ENCODE results near the gene NCOR1. TPM values are rescaled to one million over a fixed set of nuclear protein-coding genes. Genes with fewer than 3 reads are reported as not detected.
"Not testable (repeated sequence)": the region's sequence is repeated elsewhere in the genome, so short reads cannot be mapped to it uniquely, and the experiment has no call there.

The NCOR1 gene
- polyA plus RNA-seq, 3 donors from 2014 or later: 18.8 to 192 (median 35.0) TPM

GRCh38 chr17:16241906-16242399 is 26.6 kb upstream of the NCOR1 start:
- no peak for DNase-seq
- Mint-ChIP-seq H3K27ac (no peak overlapping the region), H3K4me1 (peaks cover 0 to 3% of the 10 kb centered on the region in 2 donors), H3K9me3 (no peaks in the 10 kb centered on the region), H3K27me3 (ENCODE audit: low read depth in 3 of 3) (no peaks in the 10 kb centered on the region), H3K4me3 (no peak overlapping the region), H3K36me3 (peaks cover 0 to 4% (median 2%) of the 10 kb centered on the region in 3 donors)

DNA sequence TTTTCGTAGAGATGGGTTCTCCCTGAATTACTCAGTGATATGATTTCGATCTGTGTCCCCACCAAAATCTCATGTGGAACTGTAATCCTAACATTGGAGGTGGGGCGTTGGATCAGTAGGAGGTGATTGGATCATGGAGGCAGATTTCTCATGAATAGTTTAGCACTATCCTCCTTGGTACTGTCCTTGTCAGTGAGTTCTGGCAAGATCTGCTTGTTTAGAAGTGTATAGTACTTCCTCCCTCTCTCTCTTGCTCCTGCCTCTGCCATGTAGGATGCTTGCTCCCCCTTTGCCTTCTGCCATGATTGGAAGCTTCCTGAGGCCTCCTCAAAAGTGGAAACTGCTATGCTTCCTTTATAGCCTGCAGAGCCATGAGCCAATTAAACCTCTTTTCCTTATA is 24.6 kb upstream of the NCOR1 start:
- H3K4me3 Mint-ChIP-seq: no peak overlapping the region
- peak overlapping the region in 1 of 6 donors; percentile 53 for H3K27ac Mint-ChIP-seq
- no peak for DNase-seq
- peaks cover 0 to 3% of the 10 kb centered on the region in 2 donors for H3K4me1 Mint-ChIP-seq
- no peaks in the 10 kb centered on the region for H3K27me3 Mint-ChIP-seq (ENCODE audit: low read depth in 3 of 3)
- peaks cover 0 to 4% (median 0%) of the 10 kb centered on the region in 3 donors for H3K36me3 Mint-ChIP-seq
- no peaks in the 10 kb centered on the region for H3K9me3 Mint-ChIP-seq

GRCh38 chr17:16232391-16232790 is 17.1 kb upstream of the NCOR1 start:
- Mint-ChIP-seq H3K27me3 (ENCODE audit: low read depth in 3 of 3) (peaks cover 0 to 2% (median 0%) of the 10 kb centered on the region in 3 donors), H3K4me3 (no peak overlapping the region), H3K36me3 (peaks cover 4 to 14% (median 12%) of the 10 kb centered on the region in 3 donors), H3K9me3 (no peaks in the 10 kb centered on the region), H3K4me1 (peaks cover 1 to 12% of the 10 kb centered on the region in 2 donors), H3K27ac (peak overlapping the region in 1 of 6 donors; percentile 12)
- DNase-seq: no peak

- peaks cover 4 to 14% (median 12%) of the 10 kb centered on the region in 3 donors for H3K36me3 Mint-ChIP-seq
- not testable (repeated sequence) for DNase-seq; H3K27me3 Mint-ChIP-seq (ENCODE audit: low read depth in 3 of 3); H3K9me3 Mint-ChIP-seq
- peak overlapping the region in 1 of 5 donors; percentile 69 for H3K4me3 Mint-ChIP-seq
- H3K4me1 Mint-ChIP-seq: peaks cover 1 to 24% of the 10 kb centered on the region in 2 donors
- peak overlapping the region in 3 of 6 donors; percentile 22 to 79 (median 35) for H3K27ac Mint-ChIP-seq
Measured at GRCh38 chr17:16229912-16230561, 14.7 kb upstream of the NCOR1 start.

GRCh38 chr17:16222406-16222805 is 7.1 kb upstream of the NCOR1 start:
- Mint-ChIP-seq H3K27ac (no peak overlapping the region), H3K4me3 (no peak overlapping the region), H3K36me3 (no peaks in the 10 kb centered on the region), H3K4me1 (peaks cover 6 to 37% of the 10 kb centered on the region in 2 donors), H3K27me3 (ENCODE audit: low read depth in 3 of 3) (no peaks in the 10 kb centered on the region), H3K9me3 (no peaks in the 10 kb centered on the region)
- no peak for DNase-seq

DNA sequence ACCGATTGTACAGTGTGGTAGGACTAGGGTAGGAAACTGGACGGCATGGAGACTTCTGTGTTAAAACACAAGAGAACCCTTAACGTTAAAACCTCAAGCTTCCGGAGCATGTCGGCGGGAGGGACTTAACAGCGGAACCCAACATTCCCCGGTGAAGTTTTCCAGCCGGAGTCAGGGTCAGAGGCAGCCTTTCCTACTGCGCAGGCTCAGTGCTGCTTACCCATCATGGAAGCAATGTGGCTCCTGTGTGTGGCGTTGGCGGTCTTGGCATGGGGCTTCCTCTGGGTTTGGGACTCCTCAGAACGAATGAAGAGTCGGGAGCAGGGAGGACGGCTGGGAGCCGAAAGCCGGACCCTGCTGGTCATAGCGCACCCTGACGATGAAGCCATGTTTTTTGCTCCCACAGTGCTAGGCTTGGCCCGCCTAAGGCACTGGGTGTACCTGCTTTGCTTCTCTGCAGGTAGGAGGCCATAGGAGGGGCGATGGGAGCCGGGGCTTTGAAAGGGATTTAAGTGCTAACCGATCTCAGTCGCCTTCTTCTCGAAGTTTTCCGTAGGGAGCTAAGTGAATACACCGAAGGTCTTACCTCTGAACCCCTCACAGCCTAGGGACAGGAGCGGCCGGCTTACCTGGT is 1.8 kb upstream of the NCOR1 start, which contains the start of gene PIGL:
Gene PIGL (plus strand): TSS at position 209 of the 634 bp plus-strand sequence. CDS start 17 bp downstream, at position 226.
- Mint-ChIP-seq H3K4me1 (peaks cover 46 to 64% of the 10 kb centered on the region in 2 donors), H3K27me3 (ENCODE audit: low read depth in 3 of 3) (peaks cover 0 to 10% (median 8%) of the 10 kb centered on the region in 3 donors), H3K27ac (peak within 1 kb of the TSS; percentile 92 to 98 (median 96)), H3K9me3 (no peaks in the 10 kb centered on the region), H3K4me3 (peak within 1 kb of the TSS; percentile 96 to 99 (median 97)), H3K36me3 (no peaks in the 10 kb centered on the region)
- peak; percentile 67 to 80 (median 77) for DNase-seq

GRCh38 chr17:16216341-16217001 is 1.1 kb upstream of the NCOR1 start:
- not testable (repeated sequence) for H3K36me3 Mint-ChIP-seq; H3K27me3 Mint-ChIP-seq (ENCODE audit: low read depth in 3 of 3); H3K9me3 Mint-ChIP-seq; DNase-seq
- Mint-ChIP-seq H3K4me3 (peak overlapping the region; percentile 96 to 99 (median 97)), H3K4me1 (peaks cover 50 to 67% of the 10 kb centered on the region in 2 donors), H3K27ac (peak overlapping the region; percentile 92 to 98 (median 96))

- no peak for DNase-seq
- H3K27ac Mint-ChIP-seq: peak overlapping the region; percentile 45 to 92 (median 84)
Measured at GRCh38 chr17:16215965-16216316, 607 bp upstream of the NCOR1 start.

GRCh38 chr17:16215002-16215272 is 397 bp downstream of the NCOR1 start:
- H3K27ac Mint-ChIP-seq: peak overlapping the region; percentile 85 to 96 (median 92)
- H3K4me3 Mint-ChIP-seq: peak overlapping the region; percentile 93 to 97 (median 95)
- H3K4me1 Mint-ChIP-seq: peaks cover 51 to 69% of the 10 kb centered on the region in 2 donors
- DNase-seq: no peak
- H3K9me3 Mint-ChIP-seq: no peaks in the 10 kb centered on the region
- peaks cover 0 to 10% (median 8%) of the 10 kb centered on the region in 3 donors for H3K27me3 Mint-ChIP-seq (ENCODE audit: low read depth in 3 of 3)
- no peaks in the 10 kb centered on the region for H3K36me3 Mint-ChIP-seq

More at GRCh38 chr17:16215965-16216316, 607 bp upstream of the NCOR1 start:
- Mint-ChIP-seq H3K27me3 (ENCODE audit: low read depth in 3 of 3) (peaks cover 0 to 10% (median 8%) of the 10 kb centered on the region in 3 donors), H3K9me3 (no peaks in the 10 kb centered on the region), H3K4me3 (peak overlapping the region; percentile 96 to 99 (median 97)), H3K4me1 (peaks cover 51 to 69% of the 10 kb centered on the region in 2 donors), H3K36me3 (no peaks in the 10 kb centered on the region)

DNA sequence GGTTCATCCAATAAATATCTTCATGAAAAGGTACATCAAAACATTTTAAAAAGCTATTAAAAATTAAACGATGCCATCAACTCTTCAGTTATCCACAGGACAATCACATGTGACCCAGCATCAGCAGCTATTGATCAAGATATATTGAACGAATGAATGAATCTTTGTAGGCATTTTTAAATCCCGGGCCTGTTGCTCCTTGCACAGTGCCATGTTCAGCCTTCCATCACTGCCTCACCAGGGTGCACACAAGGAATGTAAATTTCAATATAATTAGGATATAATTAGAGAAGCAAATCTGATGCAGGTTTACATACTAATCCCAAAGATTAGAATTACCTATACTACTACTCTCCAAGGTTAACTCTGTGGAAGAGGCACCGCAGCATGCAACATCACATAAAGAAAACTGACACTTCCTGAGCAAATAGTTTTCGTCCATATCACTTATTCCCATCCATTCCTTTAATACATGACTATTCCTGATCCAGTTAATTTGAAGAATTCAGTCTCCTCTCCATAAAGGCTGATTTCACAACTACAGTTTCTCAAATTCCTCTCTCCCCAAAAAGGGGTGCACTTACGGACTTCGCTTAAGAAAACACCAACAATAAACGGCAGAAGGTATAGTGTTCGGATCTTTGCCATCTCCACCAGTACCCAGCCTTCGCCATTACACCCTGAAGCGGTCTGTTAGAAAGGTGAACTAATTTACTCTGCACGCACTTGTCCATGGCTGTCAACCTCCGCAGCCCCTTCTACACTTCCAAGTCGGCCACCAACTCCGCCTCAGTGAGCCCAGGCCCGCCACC is 938 bp downstream of the NCOR1 start:
- Mint-ChIP-seq H3K36me3 (no peaks in the 10 kb centered on the region), H3K9me3 (no peaks in the 10 kb centered on the region), H3K27ac (peak overlapping the region; percentile 85 to 96 (median 92)), H3K4me3 (peak overlapping the region; percentile 93 to 97 (median 95)), H3K4me1 (peaks cover 51 to 68% of the 10 kb centered on the region in 2 donors), H3K27me3 (ENCODE audit: low read depth in 3 of 3) (peaks cover 0 to 10% (median 8%) of the 10 kb centered on the region in 3 donors)
- DNase-seq: no peak

- no peak for DNase-seq
- no peak overlapping the region for H3K27ac Mint-ChIP-seq
- peaks cover 55 to 64% of the 10 kb centered on the region in 2 donors for H3K4me1 Mint-ChIP-seq
Measured at GRCh38 chr17:16212793-16213192, 2.5 kb downstream of the NCOR1 start.

GRCh38 chr17:16211590-16211989 is 3.7 kb downstream of the NCOR1 start:
- H3K4me3 Mint-ChIP-seq: peak overlapping the region in 2 of 5 donors; percentile 17 to 18
- H3K27me3 Mint-ChIP-seq (ENCODE audit: low read depth in 3 of 3): peaks cover 0 to 6% (median 4%) of the 10 kb centered on the region in 3 donors
- H3K9me3 Mint-ChIP-seq: no peaks in the 10 kb centered on the region
- H3K27ac Mint-ChIP-seq: peak overlapping the region in 4 of 6 donors; percentile 17 to 64 (median 34)
- H3K4me1 Mint-ChIP-seq: peaks cover 45 to 61% of the 10 kb centered on the region in 2 donors
- DNase-seq: no peak
- no peaks in the 10 kb centered on the region for H3K36me3 Mint-ChIP-seq

More at GRCh38 chr17:16212793-16213192, 2.5 kb downstream of the NCOR1 start:
- no peaks in the 10 kb centered on the region for H3K36me3 Mint-ChIP-seq
- H3K27me3 Mint-ChIP-seq (ENCODE audit: low read depth in 3 of 3): peaks cover 0 to 10% (median 8%) of the 10 kb centered on the region in 3 donors
- H3K4me3 Mint-ChIP-seq: peak overlapping the region in 3 of 5 donors; percentile 1 to 97 (median 97)
- H3K9me3 Mint-ChIP-seq: no peaks in the 10 kb centered on the region

DNA sequence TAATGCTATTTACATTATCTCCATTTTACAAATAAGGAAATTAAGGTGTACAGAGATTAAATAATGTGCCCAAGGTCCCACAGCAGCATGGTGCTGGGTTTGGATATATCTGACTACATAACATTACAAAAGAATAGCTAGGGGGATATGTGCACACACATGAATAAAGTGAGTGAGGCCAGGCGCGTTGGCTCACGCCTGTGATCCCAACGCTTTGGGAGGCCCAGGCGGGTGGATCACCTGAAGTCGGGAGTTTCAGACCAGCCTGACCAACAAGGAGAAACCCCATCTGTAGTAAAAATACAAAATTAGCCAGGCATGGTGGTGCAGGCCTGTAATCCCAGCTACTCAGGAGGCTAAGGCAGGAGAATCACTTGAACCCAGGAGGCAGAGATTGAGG is 10.6 kb downstream of the NCOR1 start:
- not testable (repeated sequence) for H3K4me3 Mint-ChIP-seq

More for the DNA sequence above, 10.6 kb downstream of the NCOR1 start:
- not testable (repeated sequence) for DNase-seq; H3K9me3 Mint-ChIP-seq; H3K27me3 Mint-ChIP-seq (ENCODE audit: low read depth in 3 of 3); H3K36me3 Mint-ChIP-seq
- Mint-ChIP-seq H3K4me1 (peaks cover 43 to 78% of the 10 kb centered on the region in 2 donors), H3K27ac (peak overlapping the region in 2 of 6 donors; percentile 20 to 37)
